Measurements from ENCODE around the gene PLEKHJ1.

PLEKHJ1 gene

GRCh38 chr19:2240881-2241760 is 5.0 kb upstream of the PLEKHJ1 start:
- H3K4me3 ChIP-seq (ENCODE audit: low read depth, low read length): no peak overlapping the region
- TF ChIP-seq, protein P1, sequence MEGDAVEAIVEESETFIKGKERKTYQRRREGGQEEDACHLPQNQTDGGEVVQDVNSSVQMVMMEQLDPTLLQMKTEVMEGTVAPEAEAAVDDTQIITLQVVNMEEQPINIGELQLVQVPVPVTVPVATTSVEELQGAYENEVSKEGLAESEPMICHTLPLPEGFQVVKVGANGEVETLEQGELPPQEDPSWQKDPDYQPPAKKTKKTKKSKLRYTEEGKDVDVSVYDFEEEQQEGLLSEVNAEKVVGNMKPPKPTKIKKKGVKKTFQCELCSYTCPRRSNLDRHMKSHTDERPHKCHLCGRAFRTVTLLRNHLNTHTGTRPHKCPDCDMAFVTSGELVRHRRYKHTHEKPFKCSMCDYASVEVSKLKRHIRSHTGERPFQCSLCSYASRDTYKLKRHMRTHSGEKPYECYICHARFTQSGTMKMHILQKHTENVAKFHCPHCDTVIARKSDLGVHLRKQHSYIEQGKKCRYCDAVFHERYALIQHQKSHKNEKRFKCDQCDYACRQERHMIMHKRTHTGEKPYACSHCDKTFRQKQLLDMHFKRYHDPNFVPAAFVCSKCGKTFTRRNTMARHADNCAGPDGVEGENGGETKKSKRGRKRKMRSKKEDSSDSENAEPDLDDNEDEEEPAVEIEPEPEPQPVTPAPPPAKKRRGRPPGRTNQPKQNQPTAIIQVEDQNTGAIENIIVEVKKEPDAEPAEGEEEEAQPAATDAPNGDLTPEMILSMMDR (IDR thresholded peaks at IDR 0.05; ENCODE audit: low read depth, low read length): no peak

GRCh38 chr19:2239771-2240770 is 3.9 kb upstream of the PLEKHJ1 start:
- TF ChIP-seq, protein P1 (IDR thresholded peaks at IDR 0.05; ENCODE audit: low read depth, low read length): no peak
- peak overlapping the region; percentile 61 for H3K4me3 ChIP-seq (ENCODE audit: low read depth, low read length)

DNA sequence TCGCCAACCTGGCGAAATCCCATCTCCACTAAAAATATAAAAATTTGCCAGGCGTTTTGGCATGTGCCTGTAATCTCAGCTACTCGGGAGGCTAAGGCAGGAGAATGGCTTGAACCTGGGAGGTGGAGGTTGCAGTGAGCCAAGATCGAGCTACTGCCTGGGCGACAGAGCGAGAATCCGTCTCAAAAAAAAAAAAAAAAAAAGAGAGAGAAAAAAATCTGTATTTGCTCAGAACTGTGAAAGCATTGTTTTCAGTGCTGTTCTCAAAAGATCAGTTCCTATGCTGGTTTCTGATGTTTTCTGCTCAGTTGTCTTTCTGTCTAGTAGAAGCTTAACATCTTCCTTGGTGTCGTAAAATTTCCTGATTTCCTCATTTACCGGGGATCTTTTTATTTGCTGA is 3.0 kb upstream of the PLEKHJ1 start:
- TF ChIP-seq, protein P1 (IDR thresholded peaks at IDR 0.05; ENCODE audit: low read depth, low read length): no peak
- H3K4me3 ChIP-seq (ENCODE audit: low read depth, low read length): peak overlapping the region; percentile 61

- peak overlapping the region; percentile 86 for H3K4me3 ChIP-seq (ENCODE audit: low read depth, low read length)
- TF ChIP-seq, protein P1 (IDR thresholded peaks at IDR 0.05; ENCODE audit: low read depth, low read length): no peak
Observed at GRCh38 chr19:2237869-2238153, 1.7 kb upstream of the PLEKHJ1 start.

DNA sequence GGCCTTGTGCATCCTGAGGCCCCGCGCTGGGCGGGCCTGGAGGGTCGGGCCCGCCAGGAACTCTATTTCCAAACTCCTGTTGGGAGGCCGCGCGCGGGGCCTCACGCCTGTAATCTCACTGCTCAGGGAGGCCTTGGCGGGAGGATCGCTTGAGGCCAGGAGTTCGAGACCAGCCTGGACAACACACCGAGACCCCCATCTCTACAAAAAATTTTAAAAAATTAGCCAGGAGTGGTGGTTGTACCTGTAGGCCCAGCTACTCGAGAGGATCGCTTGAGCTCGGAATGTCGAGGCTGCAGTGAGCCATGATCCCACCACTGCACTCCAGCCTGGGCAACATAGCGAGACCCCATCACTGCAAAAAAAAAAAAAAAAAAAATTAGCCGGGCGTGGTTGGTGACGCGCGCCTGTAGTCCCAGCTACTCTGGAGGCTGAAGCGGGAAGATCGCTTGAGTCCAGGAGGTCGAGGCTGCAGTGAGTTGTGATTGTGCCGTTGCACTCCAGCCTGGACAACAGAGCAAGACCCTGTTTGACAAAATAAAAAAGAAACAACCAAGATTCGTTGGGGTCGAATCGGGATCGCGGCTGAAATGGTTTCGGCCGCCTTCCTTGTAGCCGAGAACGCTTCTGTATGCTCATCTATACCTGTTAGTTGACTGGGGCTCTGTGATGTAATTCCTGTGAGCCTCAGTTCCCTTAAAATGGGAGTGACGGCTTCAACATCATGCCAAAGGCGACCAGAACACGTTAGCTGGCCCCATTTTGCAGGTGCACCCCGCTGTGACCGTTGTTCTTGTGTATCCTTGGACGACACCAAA is 1.1 kb upstream of the PLEKHJ1 start:
- TF ChIP-seq, protein P1 (IDR thresholded peaks at IDR 0.05; ENCODE audit: low read depth, low read length): no peak
- H3K4me3 ChIP-seq (ENCODE audit: low read depth, low read length): peak overlapping the region; percentile 86

DNA sequence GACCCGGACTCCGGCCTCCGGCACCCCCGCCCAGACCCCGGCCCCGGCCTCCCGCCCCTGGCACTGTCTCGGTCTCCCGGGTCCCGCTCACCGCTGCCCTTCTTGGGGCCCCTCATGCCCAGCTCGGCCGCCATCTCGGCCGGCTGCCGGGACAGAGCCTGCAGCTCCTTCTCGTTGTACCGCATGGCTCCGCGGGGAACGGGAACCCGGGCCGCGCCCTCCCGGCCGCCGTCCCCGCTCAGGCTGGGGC is 140 bp downstream of the PLEKHJ1 start:
- peak overlapping the region; percentile 86 for H3K4me3 ChIP-seq (ENCODE audit: low read depth, low read length)
- TF ChIP-seq, protein P1 (IDR thresholded peaks at IDR 0.05; ENCODE audit: low read depth, low read length): no peak
